Measurements from ENCODE around the gene RTP4. TPM values are rescaled to one million over a fixed set of nuclear protein-coding genes. Genes with fewer than 3 reads are reported as not detected.
A peak's percentile ranks its signal among the peaks of the same experiment; 100 is the strongest.

The RTP4 gene, protein sequence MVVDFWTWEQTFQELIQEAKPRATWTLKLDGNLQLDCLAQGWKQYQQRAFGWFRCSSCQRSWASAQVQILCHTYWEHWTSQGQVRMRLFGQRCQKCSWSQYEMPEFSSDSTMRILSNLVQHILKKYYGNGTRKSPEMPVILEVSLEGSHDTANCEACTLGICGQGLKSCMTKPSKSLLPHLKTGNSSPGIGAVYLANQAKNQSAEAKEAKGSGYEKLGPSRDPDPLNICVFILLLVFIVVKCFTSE
- total RNA-seq (2014; rRNA removed; shearing (Covaris generic)): not detected in 2 replicates

DNA sequence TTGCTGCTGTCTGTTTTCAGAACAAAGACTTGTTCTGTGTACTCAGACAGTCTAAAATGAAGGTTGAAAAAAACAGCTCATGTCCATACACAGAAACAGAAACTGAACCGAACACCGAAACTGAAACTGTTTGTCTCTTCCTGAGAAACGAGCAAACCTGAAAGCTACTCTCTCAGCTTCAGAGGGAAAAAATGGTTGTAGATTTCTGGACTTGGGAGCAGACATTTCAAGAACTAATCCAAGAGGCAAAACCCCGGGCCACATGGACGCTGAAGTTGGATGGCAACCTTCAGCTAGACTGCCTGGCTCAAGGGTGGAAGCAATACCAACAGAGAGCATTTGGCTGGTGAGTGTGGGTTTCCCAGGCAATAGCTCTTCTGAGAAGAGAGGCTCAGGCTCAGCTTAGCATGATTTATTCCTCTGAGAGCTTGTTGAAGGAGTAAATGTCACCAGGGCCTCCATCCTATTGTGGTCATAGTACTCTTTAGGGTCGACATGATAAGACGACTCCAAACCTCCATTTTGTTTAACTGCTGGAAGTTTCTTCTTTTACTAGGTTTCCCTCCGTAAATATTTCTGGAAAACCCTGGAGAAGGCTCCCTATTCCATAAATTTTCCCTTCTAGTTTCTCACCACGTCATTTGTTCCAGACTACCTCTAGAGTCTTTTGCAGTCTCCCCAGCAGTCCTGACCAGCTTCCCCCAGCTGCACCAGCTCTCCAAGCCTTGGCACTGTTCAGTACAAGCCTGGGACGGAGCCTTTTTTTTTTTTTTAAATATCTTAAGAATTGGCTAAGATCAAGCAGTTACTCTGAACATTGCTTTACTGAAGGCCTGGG, at the start of gene RTP4:
Gene RTP4, plus strand, starts transcription at position 135 of the 838 bp plus-strand sequence. Its CDS starts 57 bp downstream, at position 192.
- in situ Hi-C loops (cut with HindIII; ENCODE audit: low sequenced_read_pairs): no loop called here
- DNase-seq (ENCODE audit: low spot score): peak; percentile 9

DNA sequence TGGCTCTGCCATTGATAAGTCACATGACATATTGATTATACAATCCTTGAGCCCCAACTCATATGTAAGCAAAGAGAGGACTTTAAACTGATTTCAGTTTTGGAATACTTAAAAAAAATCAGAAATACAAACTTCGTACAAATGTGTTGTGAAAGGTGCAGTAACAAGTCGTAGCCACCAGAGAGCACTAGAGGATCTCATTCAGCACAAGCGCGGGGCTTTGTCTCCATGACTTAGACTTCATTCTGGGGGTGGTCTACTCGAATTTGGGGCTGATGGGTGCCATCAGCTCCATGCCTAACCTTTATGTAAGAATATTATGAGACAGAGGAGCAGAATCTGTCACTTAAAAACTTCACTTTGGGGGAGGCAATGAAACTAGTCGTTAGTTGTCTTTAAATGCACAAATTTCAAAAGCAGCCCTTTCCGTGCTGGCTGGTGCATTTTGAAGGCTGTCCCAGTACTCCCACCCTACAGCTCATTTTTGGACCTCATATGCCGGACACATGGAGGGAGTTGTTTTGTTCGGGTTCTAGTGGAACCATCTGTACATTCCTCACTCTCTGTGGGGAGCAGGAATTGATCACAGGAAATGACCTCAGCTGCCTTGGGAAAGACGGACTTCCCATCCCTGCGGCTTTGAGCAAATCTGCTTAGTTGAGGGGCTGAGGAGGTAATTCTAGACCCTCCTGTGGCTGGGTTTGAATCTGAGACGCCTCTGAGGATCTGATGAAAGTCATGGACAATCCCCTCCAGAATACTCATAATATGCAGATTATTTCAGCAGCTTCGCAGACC, 49.2 kb upstream of the RTP4 start:
- peak; percentile 57 for DNase-seq (ENCODE audit: low spot score)
- in situ Hi-C loops (cut with HindIII; ENCODE audit: low sequenced_read_pairs): no loop called here

DNA sequence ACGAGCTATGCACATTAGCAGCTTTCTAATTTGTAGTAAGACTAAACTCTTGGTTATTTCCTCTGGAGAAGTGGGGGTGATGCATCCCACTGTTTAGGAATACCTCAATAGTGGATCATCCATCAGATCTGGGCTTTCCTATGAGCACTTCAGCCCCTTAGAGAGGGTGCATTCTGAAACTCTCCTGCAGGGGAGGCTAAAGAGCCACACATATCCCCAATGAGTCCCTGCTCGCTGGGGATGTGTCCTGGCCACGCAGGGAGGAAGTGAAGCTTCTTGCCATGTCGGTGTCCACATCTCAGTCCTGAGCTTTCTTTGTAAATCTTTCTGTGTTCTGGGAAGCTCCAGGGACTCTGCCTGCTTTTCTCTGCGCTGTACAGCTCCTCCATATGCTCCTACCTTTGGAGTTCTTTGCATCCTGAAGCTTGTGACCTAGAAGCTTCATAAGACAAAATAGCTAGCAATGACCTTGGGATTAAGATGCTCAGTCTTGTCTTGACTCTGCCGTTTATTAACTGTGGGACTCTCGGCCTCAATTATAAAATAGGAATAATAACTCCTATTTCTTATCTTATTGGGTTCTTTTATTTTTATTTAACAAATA, 48.4 kb upstream of the RTP4 start:
- in situ Hi-C loops (cut with HindIII; ENCODE audit: low sequenced_read_pairs): no loop called here
- DNase-seq (ENCODE audit: low spot score): peak; percentile 51

DNA sequence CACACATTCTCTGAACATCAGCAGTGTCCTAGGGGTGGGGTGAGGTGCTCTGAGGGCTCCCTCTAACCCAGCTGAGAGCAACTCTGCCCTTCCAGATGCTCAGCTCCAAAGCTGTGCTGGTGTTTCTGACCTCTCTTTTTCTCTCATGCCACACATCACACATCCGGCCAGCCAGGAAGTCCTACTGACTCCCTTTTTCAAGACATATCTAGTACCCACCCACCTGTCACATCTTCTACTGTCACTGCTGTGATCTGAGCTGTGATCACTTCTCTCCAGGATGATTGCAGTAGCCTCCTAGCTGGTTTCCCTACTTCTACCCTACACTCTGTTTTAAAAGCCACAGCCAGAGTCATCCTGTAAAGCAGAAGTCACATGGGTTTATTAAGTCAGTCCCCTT, 46.4 kb upstream of the RTP4 start:
- no peak for DNase-seq (ENCODE audit: low spot score)
- in situ Hi-C loops (cut with HindIII; ENCODE audit: low sequenced_read_pairs): no loop called here

DNA sequence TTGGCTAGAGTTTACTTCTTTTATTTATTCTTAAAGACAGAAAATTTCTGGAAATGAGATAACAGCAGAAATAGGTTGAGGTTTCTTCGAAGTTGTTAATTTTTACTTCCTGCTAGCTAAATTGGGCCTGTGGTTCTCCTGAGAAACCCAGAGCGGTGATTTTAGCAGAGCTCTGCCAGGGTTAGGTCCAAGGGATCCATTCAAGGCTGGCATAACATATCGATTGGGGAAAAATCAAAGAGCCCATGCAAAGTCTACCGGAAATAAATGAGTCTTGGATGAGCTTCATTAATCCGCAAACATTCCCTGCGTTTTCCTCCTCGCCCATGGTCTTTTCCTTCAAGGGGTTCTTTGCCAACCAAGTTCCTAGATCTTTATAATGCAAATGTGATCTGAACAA, 45.9 kb upstream of the RTP4 start:
- no peak for DNase-seq (ENCODE audit: low spot score)
- in situ Hi-C loops (cut with HindIII; ENCODE audit: low sequenced_read_pairs): no loop called here

DNA sequence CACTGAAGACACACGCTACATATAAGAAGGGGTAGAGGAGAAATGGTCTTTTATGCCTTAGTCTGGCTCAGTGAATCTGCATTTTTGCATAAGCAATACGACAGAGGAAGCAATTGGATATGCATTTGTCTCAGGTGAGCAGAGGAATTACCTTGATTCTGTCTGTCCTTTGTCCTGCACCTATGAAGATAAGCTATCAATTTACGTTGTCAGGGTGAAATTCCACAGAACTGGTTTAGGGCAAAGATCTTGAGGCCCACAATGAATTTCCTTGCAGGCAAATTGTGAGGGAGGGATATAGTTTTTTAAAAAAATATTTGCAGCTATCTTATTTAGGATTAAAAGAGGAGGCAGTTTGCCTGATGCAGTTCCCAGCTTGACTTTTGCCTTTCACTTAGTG, 45.1 kb upstream of the RTP4 start:
- DNase-seq (ENCODE audit: low spot score): no peak
- in situ Hi-C loops (cut with HindIII; ENCODE audit: low sequenced_read_pairs): no loop called here

DNA sequence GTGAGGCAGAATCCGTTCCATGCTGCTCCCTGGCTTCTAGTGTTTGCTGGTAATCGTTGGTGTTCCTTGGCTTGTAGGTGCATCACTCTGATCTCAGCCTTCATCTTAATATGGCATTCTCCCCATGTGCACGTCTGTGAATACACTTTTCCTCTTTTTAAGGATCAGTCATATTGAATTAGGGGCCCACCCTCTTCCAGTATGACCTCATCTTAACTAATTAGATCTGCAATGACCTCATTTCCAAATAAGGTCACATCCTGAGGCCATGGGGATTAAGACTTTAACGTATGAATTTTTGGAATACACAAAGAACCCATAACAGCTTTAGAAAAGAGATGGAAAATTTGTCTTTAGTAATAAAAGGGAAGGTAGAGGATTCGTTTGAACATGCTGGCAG, 42.6 kb upstream of the RTP4 start:
- DNase-seq (ENCODE audit: low spot score): no peak
- in situ Hi-C loops (cut with HindIII; ENCODE audit: low sequenced_read_pairs): loop anchor here (25.0 kb wide), 1 partner anchor 362 kb away; no protein-coding TSS in a partner anchor

DNA sequence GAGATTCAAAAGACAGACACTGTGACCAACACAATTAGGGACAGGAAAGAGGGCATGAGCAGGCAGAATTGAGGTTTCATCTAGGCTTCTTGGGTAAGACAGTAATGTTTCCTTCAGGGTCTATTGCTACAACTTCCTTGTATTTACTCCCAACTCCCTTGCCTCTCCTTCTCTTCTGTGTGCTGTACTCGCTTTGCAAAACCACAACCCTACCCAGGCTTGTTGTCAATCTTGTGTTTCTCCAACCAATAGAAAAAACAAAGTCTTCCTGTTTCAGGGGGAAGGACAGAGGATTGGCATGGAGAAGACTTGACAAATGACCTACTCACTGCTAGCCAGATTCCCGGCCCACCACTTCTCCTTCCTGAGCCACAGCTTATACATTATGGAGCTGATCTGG, 40.3 kb upstream of the RTP4 start:
- no peak for DNase-seq (ENCODE audit: low spot score)
- in situ Hi-C loops (cut with HindIII; ENCODE audit: low sequenced_read_pairs): loop anchor here (25.0 kb wide), 1 partner anchor 359 kb away; no protein-coding TSS in a partner anchor

DNA sequence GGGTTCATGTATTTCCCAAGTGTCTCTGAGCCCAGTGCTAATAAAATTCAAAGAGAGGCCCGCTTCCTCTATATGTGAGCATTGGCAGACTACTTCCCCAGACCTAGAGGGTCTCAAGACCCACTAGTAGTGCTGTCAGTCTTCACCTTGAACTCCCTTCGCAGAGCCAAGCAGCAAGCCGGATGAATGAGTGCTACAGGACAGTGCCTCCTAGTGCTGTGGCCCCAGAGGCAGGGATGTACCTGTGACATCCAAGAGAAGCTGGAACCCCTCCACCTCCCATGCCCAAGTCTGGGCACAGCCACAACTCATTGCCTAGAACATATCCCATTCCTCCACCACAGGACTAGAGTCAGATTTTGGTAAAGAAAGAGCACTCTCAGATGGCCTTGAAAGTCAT, 39.5 kb upstream of the RTP4 start:
- in situ Hi-C loops (cut with HindIII; ENCODE audit: low sequenced_read_pairs): loop anchor here (25.0 kb wide), 1 partner anchor 359 kb away; no protein-coding TSS in a partner anchor

DNA sequence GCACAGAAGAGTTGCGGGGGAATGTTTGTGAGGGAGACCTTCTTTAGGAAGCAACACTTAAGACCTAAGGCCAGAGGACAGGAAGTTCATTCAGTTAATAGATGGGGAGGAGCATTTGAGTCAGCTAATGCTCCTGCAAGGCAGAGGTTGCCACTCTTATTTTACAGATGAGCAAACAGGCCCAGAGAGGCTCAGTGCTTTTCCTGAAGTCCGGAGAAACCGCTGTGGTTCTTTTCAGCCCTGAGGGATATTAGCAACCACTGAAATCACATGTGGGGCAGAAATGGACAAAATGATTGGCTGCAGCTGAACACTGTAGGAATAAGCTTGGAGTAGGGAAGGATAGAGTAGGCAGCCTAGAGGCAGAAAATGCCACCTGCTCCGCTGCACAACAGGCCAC, 33.3 kb upstream of the RTP4 start:
- in situ Hi-C loops (cut with HindIII; ENCODE audit: low sequenced_read_pairs): loop anchor here (25.0 kb wide), 1 partner anchor 352 kb away; no protein-coding TSS in a partner anchor
- no peak for DNase-seq (ENCODE audit: low spot score)

More for the DNA sequence above, 39.5 kb upstream of the RTP4 start:
- DNase-seq (ENCODE audit: low spot score): no peak

DNA sequence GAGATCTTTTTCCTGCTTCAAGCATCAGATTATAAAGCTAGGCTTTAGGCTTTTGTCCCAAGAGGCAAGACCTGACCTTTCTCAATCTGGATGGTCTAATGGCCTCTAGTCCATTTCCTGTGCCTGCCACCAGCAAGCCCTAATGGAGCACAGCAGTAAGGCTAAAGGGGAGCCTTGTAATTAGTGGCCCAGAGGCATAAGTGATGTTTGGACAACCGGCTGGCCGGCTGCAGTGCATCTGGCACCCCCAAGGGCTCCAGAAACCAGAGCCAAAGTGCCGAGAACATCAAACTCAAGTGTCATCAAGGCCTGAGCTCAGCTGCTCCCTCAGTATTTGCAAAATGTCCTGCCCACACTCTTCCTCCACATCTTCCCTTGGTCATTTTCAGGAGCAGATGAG, 31.9 kb upstream of the RTP4 start:
- DNase-seq (ENCODE audit: low spot score): no peak
- in situ Hi-C loops (cut with HindIII; ENCODE audit: low sequenced_read_pairs): loop anchor here (25.0 kb wide), 1 partner anchor 351 kb away; no protein-coding TSS in a partner anchor

DNA sequence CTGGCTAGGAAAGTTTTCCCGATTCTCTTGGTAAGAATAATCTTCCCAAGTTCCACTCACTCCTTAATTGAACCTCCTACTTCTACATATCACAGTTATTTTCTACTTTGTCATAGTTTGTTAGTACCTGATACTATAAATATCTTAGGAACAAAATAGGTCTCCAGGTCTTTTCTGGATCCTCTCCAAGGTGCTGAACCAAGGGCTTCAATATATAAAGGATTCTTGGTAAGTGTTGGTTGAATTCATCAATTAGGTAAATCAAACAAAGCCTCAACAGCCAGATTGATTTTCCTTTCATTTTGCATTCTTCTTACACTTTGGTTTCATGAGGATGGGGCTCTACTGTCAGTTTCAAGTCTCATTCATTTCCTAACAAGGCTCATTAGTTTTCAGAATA, 27.6 kb upstream of the RTP4 start:
- in situ Hi-C loops (cut with HindIII; ENCODE audit: low sequenced_read_pairs): loop anchor here (25.0 kb wide), 1 partner anchor 347 kb away; no protein-coding TSS in a partner anchor
- no peak for DNase-seq (ENCODE audit: low spot score)

DNA sequence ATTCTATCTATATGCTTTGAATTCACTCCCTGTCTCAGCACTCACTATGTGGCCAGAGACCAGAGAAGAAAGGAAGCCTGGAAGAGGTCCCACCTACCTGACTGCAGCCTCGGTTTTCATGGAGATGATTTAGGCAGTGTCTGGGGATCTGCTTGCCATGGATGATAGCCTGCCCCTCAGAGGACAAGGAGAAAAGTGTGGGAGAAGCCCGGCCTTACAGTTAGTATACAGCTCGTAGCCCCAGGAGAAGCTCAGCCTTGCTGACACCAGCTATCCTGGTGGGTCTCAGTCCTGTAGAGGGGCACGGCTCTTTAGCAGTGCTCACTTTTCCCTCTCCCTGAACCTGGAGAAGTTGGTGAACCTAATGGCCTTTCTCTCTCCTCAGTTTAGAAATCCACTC, 25.9 kb upstream of the RTP4 start:
- in situ Hi-C loops (cut with HindIII; ENCODE audit: low sequenced_read_pairs): loop anchor here (25.0 kb wide), 1 partner anchor 345 kb away; no protein-coding TSS in a partner anchor
- DNase-seq (ENCODE audit: low spot score): no peak

DNA sequence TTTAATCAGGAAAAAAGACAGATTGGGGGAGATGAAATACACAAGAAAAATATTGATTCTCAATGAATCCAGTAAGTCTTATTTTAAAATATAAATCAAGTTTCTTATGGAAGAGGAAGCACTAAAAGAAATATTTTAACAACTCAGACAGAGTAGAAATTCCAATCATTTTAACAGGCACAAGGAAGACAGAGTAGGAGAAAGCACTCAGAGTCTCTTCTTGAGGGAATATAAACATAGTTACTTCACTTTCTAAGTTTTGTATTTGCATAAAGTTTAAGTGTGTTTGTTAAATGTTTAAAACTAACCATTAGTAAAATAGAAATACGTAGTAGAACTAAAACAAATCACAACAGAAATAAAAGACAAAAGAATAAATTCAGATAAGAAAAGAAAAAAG, 24.5 kb upstream of the RTP4 start:
- in situ Hi-C loops (cut with HindIII; ENCODE audit: low sequenced_read_pairs): loop anchor here (25.0 kb wide), 1 partner anchor 344 kb away; no protein-coding TSS in a partner anchor
- no peak for DNase-seq (ENCODE audit: low spot score)

DNA sequence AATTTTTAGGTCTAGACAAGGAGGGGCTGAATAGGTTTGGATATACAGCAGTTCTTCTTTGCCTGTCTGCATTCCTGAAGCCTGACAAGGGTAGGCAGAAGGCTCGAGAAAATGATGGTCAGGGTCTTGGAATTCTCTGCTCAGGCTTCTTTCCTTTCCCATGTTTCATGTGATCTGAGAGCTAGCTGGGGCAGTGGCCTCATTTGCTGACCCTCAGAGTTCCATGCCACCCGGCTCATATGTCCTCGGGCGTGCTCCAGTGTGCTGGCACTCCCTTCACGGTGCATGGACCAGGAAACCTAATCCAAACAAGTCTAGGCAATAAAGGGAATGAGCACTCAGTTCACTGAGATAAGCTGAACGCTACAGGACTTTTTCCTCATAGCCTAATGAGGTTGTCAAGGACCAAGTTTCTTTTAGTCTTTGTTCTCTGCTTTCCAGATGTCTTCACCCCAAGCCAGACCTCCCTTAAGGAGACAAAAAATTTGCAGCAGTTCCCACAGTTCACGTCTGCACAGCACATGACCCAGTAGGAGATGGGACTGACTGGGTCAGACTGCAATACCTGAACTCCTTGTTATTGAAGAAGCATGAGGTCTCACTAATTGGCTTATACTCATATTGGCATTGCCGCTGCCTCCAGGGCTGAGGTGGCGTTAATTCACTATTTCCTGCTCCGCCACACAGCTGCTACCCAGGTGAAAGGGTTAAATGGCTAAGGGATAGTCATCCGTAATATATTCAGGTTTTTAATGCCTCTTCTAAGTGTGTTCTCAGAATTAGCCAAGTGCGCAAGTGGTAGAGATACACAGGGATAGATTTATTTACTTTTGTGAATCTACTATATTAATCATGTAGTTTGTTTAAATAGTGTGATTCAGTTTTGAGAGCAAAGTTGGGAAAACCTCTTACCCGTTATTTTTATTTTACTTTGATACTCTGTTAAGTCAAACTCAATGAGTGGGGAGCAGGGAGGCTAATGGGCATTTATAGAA, 15.3 kb upstream of the RTP4 start:
- no peak for DNase-seq (ENCODE audit: low spot score)

DNA sequence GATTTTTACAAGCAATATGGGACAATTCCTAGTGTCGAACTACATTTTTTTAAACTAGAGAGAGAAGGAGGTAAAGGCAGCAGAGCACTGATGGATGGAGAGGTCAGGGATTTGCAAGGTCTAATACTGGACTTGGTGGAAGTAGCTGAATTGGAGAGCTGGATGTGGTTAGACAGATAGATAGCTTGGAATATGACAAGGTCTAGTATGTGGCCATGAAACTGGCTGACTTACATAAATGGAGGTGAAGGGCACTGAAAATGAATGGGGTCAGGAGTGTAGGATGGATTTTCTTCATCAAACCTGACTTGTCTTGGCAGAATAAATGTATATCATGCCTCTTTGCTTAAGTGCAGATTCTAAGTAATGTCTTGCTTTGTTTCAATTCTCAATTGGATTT, 10.1 kb upstream of the RTP4 start:
- in situ Hi-C loops (cut with HindIII; ENCODE audit: low sequenced_read_pairs): no loop called here
- no peak for DNase-seq (ENCODE audit: low spot score)

More for the DNA sequence above, 15.3 kb upstream of the RTP4 start:
- in situ Hi-C loops (cut with HindIII; ENCODE audit: low sequenced_read_pairs): no loop called here

DNA sequence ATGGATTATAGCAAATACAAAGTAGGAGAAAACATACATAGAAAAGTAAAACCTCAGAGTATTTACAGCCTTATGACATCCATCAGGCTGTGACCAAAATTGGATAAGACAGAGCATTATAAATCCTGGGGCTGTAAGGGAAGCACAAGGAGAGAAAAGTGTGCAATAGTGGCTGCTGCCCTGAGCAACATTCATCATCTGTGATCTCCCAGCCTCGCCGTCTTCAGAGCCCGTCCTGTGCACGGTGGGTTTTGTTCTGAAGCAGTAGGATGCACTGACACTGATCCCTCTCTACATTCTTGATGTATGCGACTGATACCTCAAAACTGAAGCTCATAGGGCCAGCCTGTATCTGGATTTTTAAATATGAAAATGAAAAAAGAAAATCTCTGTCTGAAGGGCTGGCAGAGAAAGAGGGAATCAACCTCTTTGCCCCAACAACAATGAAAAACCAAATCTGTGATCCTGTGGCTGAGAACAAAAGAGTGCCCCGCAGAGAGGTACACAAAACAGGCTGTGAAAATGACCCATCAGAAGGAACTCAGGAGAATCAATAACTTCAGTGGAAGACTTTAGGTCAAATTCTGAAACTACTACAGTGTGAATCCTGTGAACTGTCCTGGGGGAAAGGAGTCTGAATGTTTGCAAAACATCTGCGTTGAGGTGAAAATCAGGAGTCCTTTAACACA, 8.2 kb upstream of the RTP4 start:
- in situ Hi-C loops (cut with HindIII; ENCODE audit: low sequenced_read_pairs): no loop called here
- no peak for DNase-seq (ENCODE audit: low spot score)

All from G401 (cell line).